HG02571 (cell line): ENCODE results near the gene TOMM7.

Source experiments
- ATAC-seq: cut with Tn5 transposase; IDR thresholded peaks from one replicate; pipeline ENCODE4 v1.9.1; 2021; ENCODE audit warnings: mild to moderate bottlenecking, moderate library complexity; ENCODE audit not compliant: unreplicated experiment

The TOMM7 gene

GRCh38 chr7:22822486-22823141, at the start of gene TOMM7:
TSS of gene TOMM7 (minus strand) at chr7:22822849. CDS start at chr7:22822779, 70 bp downstream.
- ATAC-seq: peak; percentile 90

GRCh38 chr7:22872096-22872807, 49.6 kb upstream of the TOMM7 start:
- peak; percentile 97 for ATAC-seq

- no peak for ATAC-seq
Observed at GRCh38 chr7:22871661-22872060, 49.0 kb upstream of the TOMM7 start.

- ATAC-seq: no peak
Observed at GRCh38 chr7:22868509-22868908, 45.9 kb upstream of the TOMM7 start.

GRCh38 chr7:22867589-22867988, 44.9 kb upstream of the TOMM7 start:
- no peak for ATAC-seq

- no peak for ATAC-seq
Observed at GRCh38 chr7:22867003-22867402, 44.4 kb upstream of the TOMM7 start.

GRCh38 chr7:22865602-22865960, 42.9 kb upstream of the TOMM7 start:
- no peak for ATAC-seq

GRCh38 chr7:22864855-22865601, 42.4 kb upstream of the TOMM7 start:
- no peak for ATAC-seq

- ATAC-seq: no peak
Observed at GRCh38 chr7:22864301-22864700, 41.7 kb upstream of the TOMM7 start.

GRCh38 chr7:22863156-22863899, 40.7 kb upstream of the TOMM7 start:
- ATAC-seq: no peak

- no peak for ATAC-seq
Observed at GRCh38 chr7:22861576-22861975, 38.9 kb upstream of the TOMM7 start.

GRCh38 chr7:22860784-22861482, 38.3 kb upstream of the TOMM7 start:
- ATAC-seq: no peak

- ATAC-seq: no peak
Observed at GRCh38 chr7:22860337-22860736, 37.7 kb upstream of the TOMM7 start.

- ATAC-seq: no peak
Observed at GRCh38 chr7:22859641-22860290, 37.1 kb upstream of the TOMM7 start.

- no peak for ATAC-seq
Observed at GRCh38 chr7:22858640-22859561, 36.3 kb upstream of the TOMM7 start.

- no peak for ATAC-seq
Observed at GRCh38 chr7:22858274-22858639, 35.6 kb upstream of the TOMM7 start.

- ATAC-seq: no peak
Observed at GRCh38 chr7:22856416-22856815, 33.8 kb upstream of the TOMM7 start.

GRCh38 chr7:22855049-22855392, 32.4 kb upstream of the TOMM7 start:
- ATAC-seq: no peak
